HepG2 (cell line): ENCODE data around the gene RAD52. TPM values are rescaled to one million over a fixed set of nuclear protein-coding genes. Genes with fewer than 3 reads are reported as not detected.

Experiments used
- CENPX ChIP-seq: sonication (generic); formaldehyde crosslinking; IDR thresholded peaks from 2 replicates; pipeline ENCODE4 v1.9.0; 2021; ENCODE audit warnings: mild to moderate bottlenecking, missing genetic modification reagents, moderate library complexity
- DDIT3 ChIP-seq: sonication (generic); formaldehyde crosslinking; IDR thresholded peaks from 2 replicates; pipeline ENCODE4 v1.4.0; 2020; ENCODE audit warnings: mild to moderate bottlenecking, missing genetic modification reagents
- GTF2F1 ChIP-seq: fragments of 150-350 bp; IDR thresholded peaks from 2 replicates; pipeline ENCODE4 v1.6.1; 2014; ENCODE audit warnings: low read length
- LRRFIP1 ChIP-seq: sonication (generic); formaldehyde crosslinking; conservative IDR thresholded peaks from 2 replicates; pipeline ENCODE4 v1.4.0; 2020; ENCODE audit warnings: missing genetic modification reagents
- MTA1 ChIP-seq: sonication (generic); formaldehyde crosslinking; IDR thresholded peaks from 2 replicates; pipeline ENCODE4 v1.4.0; 2020; ENCODE audit warnings: missing genetic modification reagents, mild to moderate bottlenecking, borderline replicate concordance
- MXD3 ChIP-seq: IDR thresholded peaks from 2 replicates; pipeline ENCODE4 v1.6.1; 2016; ENCODE audit warnings: mild to moderate bottlenecking, missing biosample characterization, missing genetic modification reagents
- NFKBIZ ChIP-seq: IDR thresholded peaks from 2 replicates; pipeline ENCODE4 v1.6.1; 2018; ENCODE audit warnings: missing genetic modification reagents, missing compliant biosample characterization
- NR2F1 ChIP-seq, 2 experiments: fragments of 450-650 bp in 1 of 2; formaldehyde crosslinking in 1 of 2; IDR thresholded peaks; 2 replicates each; pipeline versions ENCODE4 v1.5.0 to v1.6.1; 2016 to 2020; ENCODE audit warnings: mild to moderate bottlenecking in 1 of 2, missing compliant biosample characterization in 1 of 2, missing genetic modification reagents in 1 of 2, moderate library complexity in 1 of 2
- POLR2G ChIP-seq: fragments of 200-400 bp; formaldehyde crosslinking; IDR thresholded peaks from 2 replicates; pipeline ENCODE4 v1.6.1; 2018; ENCODE audit warnings: mild to moderate bottlenecking, low read depth, low read length, moderate library complexity
- SMAD3 ChIP-seq: sonication (generic); formaldehyde crosslinking; IDR thresholded peaks from 2 replicates; pipeline ENCODE4 v1.4.0; 2020; ENCODE audit warnings: missing genetic modification reagents
- STAT5B ChIP-seq: sonication (generic); formaldehyde crosslinking; IDR thresholded peaks from 2 replicates; pipeline ENCODE4 v1.4.0; 2020; ENCODE audit warnings: missing genetic modification reagents
- ZBTB39 ChIP-seq: sonication (generic); formaldehyde crosslinking; IDR thresholded peaks from 2 replicates; pipeline ENCODE4 v1.5.0; 2020; ENCODE audit warnings: missing genetic modification reagents
- ZFY ChIP-seq: sonication (generic); formaldehyde crosslinking; IDR thresholded peaks from 2 replicates; pipeline ENCODE4 v1.4.0; 2020; ENCODE audit warnings: missing genetic modification reagents
- ZNF124 ChIP-seq: sonication (generic); formaldehyde crosslinking; IDR thresholded peaks from 2 replicates; pipeline ENCODE4 v1.4.0; 2020; ENCODE audit warnings: missing genetic modification reagents
- ZNF354B ChIP-seq: sonication (generic); formaldehyde crosslinking; IDR thresholded peaks from 2 replicates; pipeline ENCODE4 v1.8.0; 2022; ENCODE audit warnings: mild to moderate bottlenecking, missing genetic modification reagents
- ZNF619 ChIP-seq: sonication (generic); formaldehyde crosslinking; IDR thresholded peaks from 2 replicates; pipeline ENCODE4 v1.4.0; 2020; ENCODE audit warnings: mild to moderate bottlenecking, missing genetic modification reagents
- ZXDC ChIP-seq: sonication (generic); formaldehyde crosslinking; IDR thresholded peaks from 2 replicates; pipeline ENCODE4 v1.5.0; 2020; ENCODE audit warnings: mild to moderate bottlenecking, missing genetic modification reagents
- polyA plus RNA-seq, 8 experiments: library from polyadenylated mRNA; depleted of rRNA in 3 of 8; stranded (reverse) in 7 of 8; unstranded in 1 of 8; fragments of >200 nt; fragmentation: Illumina TruSeq in 4 of 8; extraction: Trizol in 4 of 8; gene quantifications; 2 replicates each; pipeline versions ENCODE4 v1.2.1 to v1.2.3, GENCODE V29; 2011 to 2016; ENCODE audit warnings: low read depth in 4 of 8, missing spikeins in 1 of 8, mixed read lengths in 1 of 8; ENCODE audit not compliant: insufficient read depth in 1 of 8
- total RNA-seq, 5 experiments: library from RNA; depleted of rRNA; stranded (reverse); fragments of >200 nt; fragmentation: Illumina TruSeq; extraction: Trizol; gene quantifications; 2 replicates each; pipeline ENCODE4 v1.2.3, GENCODE V29; 2016; ENCODE audit warnings: low read depth in 1 of 5
- TF ChIP-seq, protein P1 (sequence below): sonication (generic); formaldehyde crosslinking; IDR thresholded peaks from 2 replicates; pipeline ENCODE4 v1.5.1; 2020; ENCODE audit warnings: missing genetic modification reagents, mild to moderate bottlenecking, borderline replicate concordance

Gene RAD52
- total and polyA plus RNA-seq, 2 of the 13 experiments (the other 11 are each of a cell fraction or from before 2014, with no cell fraction given), result 14.3 to 19.9 TPM

DNA sequence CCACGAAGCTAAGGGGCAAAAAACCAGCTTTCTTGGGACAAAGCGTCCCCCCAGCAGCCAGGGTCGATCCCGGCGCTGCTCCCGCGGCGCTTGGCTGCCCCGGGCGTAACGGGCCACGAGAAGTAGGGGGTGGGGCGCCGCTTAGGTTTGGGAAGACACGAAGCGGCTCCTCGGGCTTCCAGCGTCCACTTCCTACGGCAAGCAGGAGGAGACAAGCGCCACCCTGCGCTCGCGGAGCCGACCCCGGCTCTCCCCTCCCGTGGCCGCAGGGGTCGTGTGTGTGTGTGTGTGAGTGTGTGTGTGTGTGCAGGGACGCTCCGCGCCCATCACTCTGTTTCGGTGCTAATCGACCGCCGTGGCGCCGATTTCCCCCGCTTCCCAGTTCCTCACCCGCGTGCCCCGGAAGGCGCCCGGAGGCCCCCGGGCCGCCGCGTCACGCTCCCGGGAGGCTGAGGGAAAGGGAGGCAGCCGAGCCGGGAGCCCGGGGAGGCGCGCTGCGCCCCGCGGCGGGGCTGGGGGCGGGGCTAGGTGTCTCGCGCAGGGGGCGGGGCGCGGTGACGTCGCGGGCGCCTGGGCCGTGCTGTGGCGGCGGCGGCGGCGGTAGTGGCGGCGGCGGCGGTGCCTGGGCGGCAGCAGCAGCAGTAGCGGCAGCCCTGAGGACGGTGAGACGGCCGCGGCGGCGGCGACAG is 41.3 kb upstream of the RAD52 start, which contains the start of gene ERC1 (continued):
- no peak for TF ChIP-seq ZBTB39
- peak; percentile 6; the same call in 1 of the 2 replicates for TF ChIP-seq SMAD3
- TF ChIP-seq, protein P1, sequence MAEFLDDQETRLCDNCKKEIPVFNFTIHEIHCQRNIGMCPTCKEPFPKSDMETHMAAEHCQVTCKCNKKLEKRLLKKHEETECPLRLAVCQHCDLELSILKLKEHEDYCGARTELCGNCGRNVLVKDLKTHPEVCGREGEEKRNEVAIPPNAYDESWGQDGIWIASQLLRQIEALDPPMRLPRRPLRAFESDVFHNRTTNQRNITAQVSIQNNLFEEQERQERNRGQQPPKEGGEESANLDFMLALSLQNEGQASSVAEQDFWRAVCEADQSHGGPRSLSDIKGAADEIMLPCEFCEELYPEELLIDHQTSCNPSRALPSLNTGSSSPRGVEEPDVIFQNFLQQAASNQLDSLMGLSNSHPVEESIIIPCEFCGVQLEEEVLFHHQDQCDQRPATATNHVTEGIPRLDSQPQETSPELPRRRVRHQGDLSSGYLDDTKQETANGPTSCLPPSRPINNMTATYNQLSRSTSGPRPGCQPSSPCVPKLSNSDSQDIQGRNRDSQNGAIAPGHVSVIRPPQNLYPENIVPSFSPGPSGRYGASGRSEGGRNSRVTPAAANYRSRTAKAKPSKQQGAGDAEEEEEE, result no peak
- no peak for TF ChIP-seq ZNF354B (CRISPR knock-in tag)
- TF ChIP-seq GTF2F1, result no peak
- peak; percentile 84 for TF ChIP-seq POLR2G
- peak; percentile 73 for TF ChIP-seq MXD3 (CRISPR knock-in tag)
- TF ChIP-seq LRRFIP1, result no peak
- TF ChIP-seq ZFY (CRISPR knock-in tag), result peak; percentile 68
- TF ChIP-seq ZNF619, result peak; percentile 73; the same call in 1 of the 2 replicates
- 0 out of 2 replicates have a peak, but pooled peaks have one; percentile 32 for TF ChIP-seq ZNF124 (CRISPR knock-in tag)
- TF ChIP-seq NR2F1 (CRISPR knock-in tag; IDR thresholded peaks at IDR 0.05), result peak in 1 of 2 experiments; percentile 44; a peak in 1 of 4 replicates
- TF ChIP-seq STAT5B (CRISPR knock-in tag), result no peak
- peak; percentile 46; the same call in 1 of the 2 replicates for TF ChIP-seq ZXDC
- no peak for TF ChIP-seq CENPX (CRISPR knock-in tag)
- TF ChIP-seq DDIT3, result no peak
- TF ChIP-seq NFKBIZ (CRISPR knock-in tag), result no peak; the same call in 1 of the 2 replicates
- TF ChIP-seq MTA1 (CRISPR knock-in tag), result peak; percentile 89; the same call in 1 of the 2 replicates
